SK-N-SH (cell line): ENCODE results near the gene POFUT2. TPM values are rescaled to one million over a fixed set of nuclear protein-coding genes. Genes with fewer than 3 reads are reported as not detected.

Experiments used
- CTCF ChIA-PET: fragments of 300-600, 350-600 bp; formaldehyde crosslinking; extraction: SDS; loops from one replicate; lab custom pipeline; 2021; lab: Yijun Ruan, JAX
- POLR2A ChIA-PET: fragments of 350-600 bp; sonication (Branson Sonifier 250); formaldehyde crosslinking; extraction: SDS; loops from one replicate; lab custom pipeline; 2020; ENCODE audit warnings: antibody characterized with exemption, inconsistent platforms; lab: Yijun Ruan, JAX
- DNase-seq: peaks from one replicate; pipeline ENCODE4 v3.0.0; 2012
- H2AFZ ChIP-seq: fragments of 200-600 bp; sonication (generic); 2 replicates; pipeline ENCODE4 v1.8.1; 2016; ENCODE audit warnings: antibody characterized with exemption, mild to moderate bottlenecking, low read depth
- H3F3A ChIP-seq: fragments of 200-600 bp; sonication (generic); replicated peaks from 2 replicates; pipeline ENCODE3; 2016; ENCODE audit warnings: antibody characterized with exemption, mild to moderate bottlenecking; ENCODE audit not compliant: insufficient read depth
- H3K27ac ChIP-seq, 2 experiments: fragments of 200-500 bp in 1 of 2; fragments of 200-600 bp in 1 of 2; sonication (Bioruptor generic) in 1 of 2; sonication (generic), shearing (Covaris generic) in 1 of 2; 2 replicates each; pipeline versions ENCODE4 v1.5.1 to v1.6.1; 2014 to 2016; ENCODE audit warnings: low read depth in 2 of 2, inconsistent platforms in 1 of 2, low read length in 1 of 2, mild to moderate bottlenecking in 1 of 2, mixed read lengths in 1 of 2
- H3K27me3 ChIP-seq: fragments of 200-600 bp; sonication (generic), shearing (Covaris generic); 2 replicates; pipeline ENCODE4 v1.6.1; 2016; ENCODE audit warnings: mixed run types; ENCODE audit not compliant: insufficient read depth
- H3K36me3 ChIP-seq, 2 experiments: fragments of 200-500 bp in 1 of 2; fragments of 200-600 bp in 1 of 2; sonication (Bioruptor generic) in 1 of 2; sonication (generic) in 1 of 2; replicated peaks in 1 of 2; 2 replicates each; pipeline versions ENCODE3 to v1.5.1; 2014 to 2016; ENCODE audit warnings: low read length in 1 of 2, mild to moderate bottlenecking in 1 of 2; ENCODE audit not compliant: insufficient read depth in 2 of 2, control insufficient read depth in 1 of 2
- H3K4me1 ChIP-seq, 2 experiments: fragments of 200-500 bp in 1 of 2; fragments of 200-600 bp in 1 of 2; sonication (Bioruptor generic) in 1 of 2; sonication (generic), shearing (Covaris generic) in 1 of 2; 2 replicates each; pipeline versions ENCODE4 v1.5.1 to v1.6.1; 2014 to 2016; ENCODE audit warnings: low read depth in 1 of 2, low read length in 1 of 2, mixed run types in 1 of 2; ENCODE audit not compliant: insufficient read depth in 2 of 2, control insufficient read depth in 1 of 2
- H3K4me2 ChIP-seq: fragments of 200-600 bp; sonication (generic), shearing (Covaris generic); 2 replicates; pipeline ENCODE4 v1.6.1; 2017; ENCODE audit warnings: mixed run types
- H3K4me3 ChIP-seq, 2 experiments: fragments of 200-500 bp in 1 of 2; fragments of 200-600 bp in 1 of 2; sonication (Bioruptor generic) in 1 of 2; sonication (generic), shearing (Covaris generic) in 1 of 2; 2 replicates each; pipeline versions ENCODE4 v1.5.1 to v1.8.1; 2014 to 2016; ENCODE audit warnings: low read depth in 2 of 2, inconsistent platforms in 1 of 2, low read length in 1 of 2, mild to moderate bottlenecking in 1 of 2, mixed read lengths in 1 of 2, moderate library complexity in 1 of 2
- H3K79me2 ChIP-seq: fragments of 200-600 bp; sonication (generic); 2 replicates; pipeline ENCODE4 v1.8.1; 2017; ENCODE audit warnings: mild to moderate bottlenecking; ENCODE audit not compliant: insufficient read depth
- H3K9ac ChIP-seq: fragments of 200-600 bp; sonication (generic); 2 replicates; pipeline ENCODE4 v1.6.1; 2017; ENCODE audit warnings: mixed run types
- H3K9me2 ChIP-seq: fragments of 200-600 bp; sonication (generic); 2 replicates; pipeline ENCODE4 v1.6.1; 2017; ENCODE audit warnings: mixed run types
- H3K9me3 ChIP-seq: fragments of 200-600 bp; sonication (generic); 2 replicates; pipeline ENCODE4 v1.6.1; 2017; ENCODE audit warnings: mixed run types, mild to moderate bottlenecking, moderate library complexity
- H4K20me1 ChIP-seq: fragments of 200-600 bp; sonication (generic); 2 replicates; pipeline ENCODE4 v1.6.1; 2017; ENCODE audit warnings: mild to moderate bottlenecking, mixed run types; ENCODE audit not compliant: insufficient read depth
- FOXM1 ChIP-seq: IDR thresholded peaks from 2 replicates; pipeline ENCODE4 v1.4.0; 2012; ENCODE audit warnings: low read depth, mild to moderate bottlenecking
- GABPA ChIP-seq: IDR thresholded peaks from 2 replicates; pipeline ENCODE4 v1.4.0; 2012; ENCODE audit warnings: low read depth, mild to moderate bottlenecking
- IRF3 ChIP-seq: fragments of 150-350 bp; IDR thresholded peaks from 2 replicates; pipeline ENCODE4 v1.6.1; 2016; ENCODE audit warnings: mild to moderate bottlenecking, low read depth, low read length
- RAD21 ChIP-seq: IDR thresholded peaks from 2 replicates; pipeline ENCODE4 v1.6.1; 2012; ENCODE audit warnings: mild to moderate bottlenecking, low read length
- RCOR1 ChIP-seq: fragments of 150-350 bp; IDR thresholded peaks from 2 replicates; pipeline ENCODE4 v1.6.1; 2017; ENCODE audit warnings: antibody characterized with exemption, low read length
- SIN3A ChIP-seq: IDR thresholded peaks from 2 replicates; pipeline ENCODE4 v1.6.1; 2012; ENCODE audit warnings: low read depth, mild to moderate bottlenecking, low read length, moderate library complexity, borderline replicate concordance
- SMC3 ChIP-seq: IDR thresholded peaks from 2 replicates; pipeline ENCODE4 v1.6.1; 2012; ENCODE audit warnings: low read depth, low read length, improper control_type of control experiment
- USF1 ChIP-seq: IDR thresholded peaks from 2 replicates; pipeline ENCODE4 v1.4.0; 2012; ENCODE audit warnings: low read depth, borderline replicate concordance
- WGBS: methylation state at CpG from one replicate; pipeline ENCODE4 v1.1.6; 2017; ENCODE audit warnings: low lambda C conversion rate; 5-methylcytosine and 5-hydroxymethylcytosine counted together
- polyA plus RNA-seq, 3 experiments: library from polyadenylated mRNA; depleted of rRNA; stranded (reverse); fragments of >200 nt; gene quantifications; 2 replicates each; pipeline ENCODE4 v1.2.3, GENCODE V29; 2012
- TF ChIP-seq, protein P1 (sequence below): IDR thresholded peaks from 2 replicates; pipeline ENCODE4; 2012
- TF ChIP-seq, protein P2 (sequence below): IDR thresholded peaks from 2 replicates; pipeline ENCODE4 v1.4.0; 2012; ENCODE audit warnings: low read depth

Gene POFUT2
- polyA plus RNA-seq, 1 of the 3 experiments (the other 2 are of a cell fraction): 53.3 TPM

GRCh38 chr21:45301521-45302081, 13.9 kb upstream of the POFUT2 start:
- Histone ChIP-seq H3K9ac (no peak overlapping the region), H3F3A (peaks cover 4% of the 10 kb centered on the region), H2AFZ (no peak overlapping the region), H4K20me1 (no peaks in the 10 kb centered on the region), H3K27me3 (no peaks in the 10 kb centered on the region), H3K4me2 (no peak overlapping the region), H3K36me3 (no peaks in the 10 kb centered on the region), H3K9me2 (no peaks in the 10 kb centered on the region), H3K79me2 (peaks cover 27% of the 10 kb centered on the region), H3K9me3 (peaks cover 3% of the 10 kb centered on the region; the same call in 1 of the 2 replicates), H3K4me3 (no peak overlapping the region), H3K4me1 (0 out of 4 replicates have a peak, but pooled peaks cover 0 to 8% of the 10 kb centered on the region in 2 experiments), H3K27ac (no peak overlapping the region)
- WGBS: 87% methylated on average over 9 of the region's 20 CpGs
- TF ChIP-seq, protein P1, sequence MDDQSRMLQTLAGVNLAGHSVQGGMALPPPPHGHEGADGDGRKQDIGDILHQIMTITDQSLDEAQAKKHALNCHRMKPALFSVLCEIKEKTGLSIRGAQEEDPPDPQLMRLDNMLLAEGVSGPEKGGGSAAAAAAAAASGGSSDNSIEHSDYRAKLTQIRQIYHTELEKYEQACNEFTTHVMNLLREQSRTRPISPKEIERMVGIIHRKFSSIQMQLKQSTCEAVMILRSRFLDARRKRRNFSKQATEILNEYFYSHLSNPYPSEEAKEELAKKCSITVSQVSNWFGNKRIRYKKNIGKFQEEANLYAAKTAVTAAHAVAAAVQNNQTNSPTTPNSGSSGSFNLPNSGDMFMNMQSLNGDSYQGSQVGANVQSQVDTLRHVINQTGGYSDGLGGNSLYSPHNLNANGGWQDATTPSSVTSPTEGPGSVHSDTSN: no peak
- TF ChIP-seq SMC3 (no peak), RCOR1 (no peak), USF1 (no peak), FOXM1 (no peak), IRF3 (no peak), SIN3A (no peak), RAD21 (no peak)
- TF ChIP-seq, protein P2, sequence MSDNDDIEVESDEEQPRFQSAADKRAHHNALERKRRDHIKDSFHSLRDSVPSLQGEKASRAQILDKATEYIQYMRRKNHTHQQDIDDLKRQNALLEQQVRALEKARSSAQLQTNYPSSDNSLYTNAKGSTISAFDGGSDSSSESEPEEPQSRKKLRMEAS: no peak
- CTCF ChIA-PET: interaction anchor here (0.7 to 4.0 kb wide), 4 partner anchors 138 to 164 kb away, joined by 3 to 14 read pairs (median 4); no protein-coding TSS in a partner anchor
- DNase-seq: no peak
- POLR2A ChIA-PET: no interaction called here

GRCh38 chr21:45300786-45301520, 13.3 kb upstream of the POFUT2 start:
- TF ChIP-seq GABPA: no peak
- H3K27me3 ChIP-seq: no peaks in the 10 kb centered on the region
- peaks cover 32% of the 10 kb centered on the region for H3K79me2 ChIP-seq
- no peak overlapping the region for H3K4me3 ChIP-seq
- H3K4me1 ChIP-seq: 0 out of 4 replicates have a peak, but pooled peaks cover 0 to 8% of the 10 kb centered on the region in 2 experiments
- no peak overlapping the region for H2AFZ ChIP-seq
- ChIA-PET CTCF (interaction anchor here (0.7 to 4.0 kb wide), 4 partner anchors 8 to 164 kb away, joined by 3 to 14 read pairs (median 4); no protein-coding TSS in a partner anchor), POLR2A (no interaction called here)
- H3K9ac ChIP-seq: no peak overlapping the region
- DNase-seq: no peak
- no peaks in the 10 kb centered on the region for H4K20me1 ChIP-seq
- peak overlapping the region in 1 of 2 experiments; percentile 75; a peak in 2 of 4 replicates for H3K27ac ChIP-seq
- H3F3A ChIP-seq: peaks cover 7% of the 10 kb centered on the region
- H3K4me2 ChIP-seq: no peak overlapping the region; the same call in 1 of the 2 replicates
- H3K36me3 ChIP-seq: no peaks in the 10 kb centered on the region
- WGBS: 88% methylated on average over 31 of the region's 43 CpGs
- peaks cover 3% of the 10 kb centered on the region; the same call in 1 of the 2 replicates for H3K9me3 ChIP-seq
- H3K9me2 ChIP-seq: no peaks in the 10 kb centered on the region
